HG02938 (cell line): ENCODE results near the gene CIART.
"Not testable (repeated sequence)": the region's sequence is repeated elsewhere in the genome, so short reads cannot be mapped to it uniquely, and the experiment has no call there.

Experiments
- ATAC-seq: cut with Tn5 transposase; IDR thresholded peaks from one replicate; pipeline ENCODE4 v1.9.1; 2021; ENCODE audit warnings: mild to moderate bottlenecking, moderate library complexity; ENCODE audit not compliant: unreplicated experiment

CIART gene, protein sequence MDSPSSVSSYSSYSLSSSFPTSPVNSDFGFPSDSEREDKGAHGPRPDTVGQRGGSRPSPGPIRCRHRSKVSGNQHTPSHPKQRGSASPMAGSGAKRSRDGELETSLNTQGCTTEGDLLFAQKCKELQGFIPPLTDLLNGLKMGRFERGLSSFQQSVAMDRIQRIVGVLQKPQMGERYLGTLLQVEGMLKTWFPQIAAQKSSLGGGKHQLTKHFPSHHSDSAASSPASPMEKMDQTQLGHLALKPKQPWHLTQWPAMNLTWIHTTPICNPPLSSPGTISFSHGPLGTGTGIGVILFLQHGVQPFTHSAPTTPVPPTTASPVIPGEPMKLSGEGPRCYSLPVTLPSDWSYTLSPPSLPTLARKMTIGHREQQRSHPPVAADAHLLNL

DNA sequence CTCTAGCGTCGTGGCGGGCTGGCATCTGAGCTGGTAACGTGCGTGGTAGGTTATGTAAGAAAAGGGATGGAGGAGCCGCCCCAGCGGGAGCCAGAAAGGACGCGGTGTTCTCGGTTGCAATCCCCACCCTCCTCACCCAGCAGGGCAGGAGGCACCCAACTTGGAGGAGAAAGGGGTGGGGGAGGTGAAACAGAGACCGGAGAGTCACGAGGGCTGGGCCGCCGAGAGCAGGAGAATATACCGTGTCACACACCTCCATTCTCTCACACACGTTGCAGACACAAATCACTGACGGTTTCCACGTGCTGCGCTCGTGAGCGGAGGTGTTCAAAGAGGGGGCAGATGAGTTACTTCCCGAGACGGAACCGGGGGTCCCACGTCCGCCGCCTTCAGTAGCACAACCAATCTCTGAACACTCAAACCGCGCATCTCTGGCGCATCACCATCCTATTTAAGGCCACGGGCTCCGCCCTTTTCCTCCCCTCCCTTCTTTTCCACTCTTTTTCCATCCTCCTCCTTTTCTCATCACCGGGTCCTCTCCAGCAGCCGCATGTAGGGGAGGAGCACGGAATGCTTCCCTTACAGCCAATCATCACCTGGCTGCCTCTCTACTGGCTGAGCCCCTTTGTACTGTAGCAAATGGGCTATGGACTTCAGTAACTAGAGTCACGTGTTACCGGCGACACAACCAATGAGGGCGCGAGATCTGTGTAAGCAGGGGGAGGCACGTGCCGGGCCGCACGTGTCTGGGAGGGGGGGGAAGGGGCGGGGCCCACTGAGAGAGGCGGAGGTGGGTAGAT, at the start of gene CIART:
Gene CIART (plus strand): TSS at position 797 of the 800 bp plus-strand sequence. CDS start 714 bp downstream, outside the sequence.
- ATAC-seq, result peak; percentile 71

DNA sequence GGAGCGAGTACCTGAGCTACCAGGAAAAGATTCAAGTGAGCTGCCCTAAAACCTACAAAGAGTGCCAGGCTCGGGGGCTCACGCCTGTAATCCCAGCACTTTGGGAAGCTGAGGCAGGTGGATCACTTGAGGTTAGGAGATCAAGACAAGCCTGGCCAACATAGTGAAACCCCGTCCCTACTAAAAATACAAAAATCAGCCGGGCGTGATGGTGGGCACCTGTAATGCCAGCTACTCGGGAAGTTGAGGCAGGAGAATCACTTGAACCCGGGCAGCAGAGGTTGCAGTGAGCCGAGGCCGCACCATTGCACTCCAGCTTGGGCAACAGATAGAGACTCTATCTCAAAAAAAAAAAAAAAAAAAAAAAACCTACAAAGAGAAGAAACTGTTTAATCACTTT, 49.4 kb upstream of the CIART start:
- not testable (repeated sequence) for ATAC-seq

DNA sequence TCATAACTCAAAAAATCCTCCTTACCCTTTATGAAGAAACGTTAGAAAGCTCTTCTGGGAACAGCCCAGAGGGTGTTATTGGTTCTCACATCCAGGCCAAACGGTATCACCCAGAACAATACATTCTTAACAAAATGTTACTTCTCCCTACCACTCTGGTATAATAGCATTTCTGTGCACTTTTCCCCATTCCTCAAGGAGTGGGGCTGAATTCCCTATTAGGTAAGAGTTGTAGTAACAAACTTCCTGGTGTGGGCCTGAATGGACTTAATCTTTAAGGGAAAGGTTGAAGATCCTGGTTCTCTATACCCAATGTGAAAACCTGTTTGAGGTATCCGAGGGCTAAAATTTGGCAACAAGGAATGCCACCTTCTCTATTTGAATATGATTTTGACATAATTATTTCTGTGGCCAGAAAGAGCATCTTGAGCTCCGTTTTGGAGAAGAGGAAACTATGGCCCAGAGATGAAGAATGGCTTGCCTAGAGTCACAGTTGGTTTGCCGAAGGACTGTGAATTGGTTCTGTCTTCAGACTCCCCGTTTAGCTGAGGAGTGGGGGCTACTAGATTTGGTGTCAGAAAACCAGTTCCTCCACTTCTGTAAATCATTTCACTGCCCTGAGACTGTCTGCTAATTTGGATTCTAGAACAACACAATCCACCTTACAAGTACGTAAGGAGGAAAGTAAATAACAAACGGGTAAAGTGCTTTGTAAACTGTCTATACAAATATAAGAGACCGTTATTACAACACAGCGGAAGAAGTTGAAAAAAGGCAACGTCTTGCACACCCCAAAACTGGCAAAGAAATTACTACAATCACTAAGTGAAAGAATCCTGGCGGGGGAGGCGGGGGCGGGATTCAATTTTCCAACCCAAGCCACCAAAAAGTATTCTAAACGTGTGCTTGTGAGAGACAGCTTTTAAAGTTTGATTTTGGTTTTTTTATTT, 48.7 kb upstream of the CIART start:
- no peak for ATAC-seq

DNA sequence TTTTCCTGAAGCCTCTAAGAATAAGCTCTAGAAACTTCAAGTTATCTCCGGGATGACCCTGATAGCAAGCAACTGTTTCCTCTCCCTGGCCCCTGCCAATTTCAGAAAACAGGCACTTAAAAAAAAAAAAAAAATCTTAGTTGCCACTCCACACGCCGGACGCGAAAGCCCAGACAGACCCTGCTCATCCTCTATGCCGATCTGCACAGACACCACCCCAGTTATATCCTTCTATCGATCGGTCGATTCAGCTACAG, 48.1 kb upstream of the CIART start:
- ATAC-seq, result no peak

DNA sequence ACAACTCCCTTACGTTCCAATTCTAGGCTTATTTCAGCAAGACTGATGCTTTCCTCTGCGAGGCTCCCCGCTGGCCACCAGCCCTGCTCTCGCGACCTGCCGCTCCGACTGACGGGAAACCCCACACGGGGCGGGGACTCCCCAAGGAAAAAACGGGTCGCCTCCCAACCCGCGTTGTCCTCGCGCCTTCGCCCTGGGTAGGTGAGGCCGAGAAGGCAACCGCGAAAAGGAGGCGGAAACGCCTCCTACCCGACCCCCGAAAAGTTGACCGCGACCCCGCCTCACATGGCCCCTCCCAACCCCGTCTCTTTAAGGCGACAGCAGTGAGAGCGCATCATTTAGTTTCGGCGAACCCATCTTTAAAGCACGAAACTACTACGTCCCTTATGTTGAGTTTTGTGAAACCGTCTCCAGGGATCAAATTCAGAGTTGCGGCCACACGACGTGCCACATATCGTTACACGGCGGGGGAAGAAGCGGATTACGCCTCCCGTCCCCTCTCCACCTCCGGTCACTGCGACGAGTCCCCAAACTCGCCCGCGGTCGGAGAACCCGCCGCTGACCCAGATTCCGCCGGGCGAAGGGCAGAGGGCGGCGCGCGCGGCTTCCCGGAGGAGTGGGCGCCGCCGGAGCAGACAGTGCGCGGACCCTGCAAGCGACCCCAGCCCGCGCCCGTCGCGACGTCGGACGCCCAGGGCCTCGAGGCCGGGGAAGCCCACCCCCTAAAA, 47.6 kb upstream of the CIART start:
- peak; percentile 44 for ATAC-seq

DNA sequence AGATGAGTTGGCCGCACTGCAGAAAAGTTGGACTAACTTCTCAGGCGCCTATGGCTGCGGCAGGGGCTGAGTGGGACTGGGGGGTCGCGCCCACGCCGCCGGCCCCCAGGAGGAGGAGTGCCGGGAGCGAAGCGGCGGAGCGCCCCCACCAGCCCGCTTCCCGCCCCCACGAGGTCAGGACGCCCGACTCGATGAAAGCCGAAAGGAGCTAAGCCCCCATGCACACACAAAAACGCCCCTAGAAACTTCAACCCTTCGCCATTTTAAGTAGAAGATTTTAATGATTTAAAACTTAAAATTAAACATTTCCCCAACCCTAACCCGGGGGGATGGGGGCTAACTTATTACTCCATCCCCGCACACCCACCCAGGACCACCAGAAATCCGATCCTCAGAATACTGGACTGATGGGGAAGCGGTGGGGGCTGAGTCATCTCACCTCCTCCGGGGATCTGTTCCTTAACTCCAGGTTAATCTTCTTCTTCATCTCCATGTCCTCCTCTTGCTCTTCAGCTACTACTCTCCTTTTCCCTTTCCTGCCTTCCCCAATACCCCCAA, 47.0 kb upstream of the CIART start:
- ATAC-seq, result no peak

DNA sequence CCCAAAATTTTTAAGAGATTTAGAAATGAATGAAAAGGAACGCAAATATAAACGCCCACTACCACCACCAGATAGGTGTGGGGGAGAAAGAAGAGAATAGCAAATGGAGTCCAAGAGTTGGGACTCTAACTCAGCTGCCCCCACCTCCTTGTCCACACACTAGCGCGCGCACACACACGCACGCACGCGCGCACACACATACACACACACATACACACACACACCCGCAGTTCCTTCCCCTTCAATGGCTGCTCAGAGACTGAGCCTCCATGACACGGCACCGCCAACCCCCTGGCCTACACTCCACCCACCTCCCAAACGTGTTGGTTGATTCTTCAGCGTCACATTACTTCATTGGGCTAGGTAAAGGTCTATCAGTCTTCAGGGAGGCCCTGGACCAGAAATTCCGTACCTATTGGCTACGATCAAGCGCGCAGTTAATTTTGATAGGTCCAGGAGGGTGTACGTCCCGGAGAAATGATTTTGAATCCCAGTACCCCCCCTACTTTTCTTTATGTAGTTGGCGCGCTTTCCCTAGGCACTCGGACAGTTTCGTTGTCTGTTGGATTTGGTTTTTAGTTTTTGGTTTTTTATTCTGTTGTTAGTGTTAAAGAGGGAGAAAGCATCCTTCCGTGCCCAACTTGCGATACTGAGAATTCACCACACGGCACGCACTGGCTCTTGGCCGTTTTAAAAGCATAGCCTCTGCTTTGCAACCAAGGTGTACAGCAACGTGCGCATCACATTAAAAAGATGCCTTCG, 46.3 kb upstream of the CIART start, which contains the start of gene ANP32E:
Gene ANP32E (minus strand): TSS at position 261 of the 762 bp plus-strand sequence. CDS start 326 bp downstream, outside the sequence.
- peak; percentile 86 for ATAC-seq

DNA sequence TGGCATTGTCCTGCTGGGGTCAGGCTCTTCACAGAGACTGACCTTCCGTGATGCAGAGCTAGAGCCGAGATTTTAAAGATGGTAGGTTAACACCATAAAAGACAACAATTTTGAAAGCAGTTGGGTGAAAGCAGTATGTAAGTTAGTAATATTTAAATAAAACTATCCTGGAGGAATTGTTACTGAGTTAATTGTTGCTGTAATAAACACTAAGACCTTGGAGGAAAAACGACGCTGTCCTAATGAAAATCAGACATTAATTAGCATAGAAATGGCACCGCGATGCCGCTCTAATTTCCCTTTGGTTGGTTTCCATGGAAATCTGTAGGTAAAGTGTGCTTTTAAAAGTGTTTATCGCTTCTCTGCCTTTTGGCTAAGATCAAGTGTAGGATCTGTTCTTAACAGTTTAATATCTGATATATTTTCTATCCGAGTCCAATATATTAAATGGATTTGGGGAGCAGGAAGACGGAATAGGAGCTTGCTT, 45.7 kb upstream of the CIART start:
- no peak for ATAC-seq

DNA sequence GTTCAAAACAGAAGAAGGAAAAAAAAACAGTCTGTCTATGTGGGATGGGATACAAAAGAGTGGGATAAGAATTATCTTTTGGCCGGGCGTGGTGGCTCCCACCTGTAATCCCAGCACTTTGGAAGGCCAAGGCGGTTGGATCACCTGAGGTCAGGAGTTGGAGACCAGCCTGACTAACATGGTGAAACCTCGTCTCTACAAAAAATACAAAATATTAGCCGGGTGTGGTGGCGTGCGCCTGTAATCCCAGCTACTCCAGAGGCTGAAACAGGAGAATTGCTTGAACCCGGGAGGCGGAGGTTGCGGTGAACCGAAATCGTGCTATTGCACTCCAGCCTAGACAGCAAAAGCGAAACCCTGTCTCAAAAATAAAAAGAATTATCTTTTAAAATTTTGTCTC, 45.2 kb upstream of the CIART start:
- not testable (repeated sequence) for ATAC-seq

DNA sequence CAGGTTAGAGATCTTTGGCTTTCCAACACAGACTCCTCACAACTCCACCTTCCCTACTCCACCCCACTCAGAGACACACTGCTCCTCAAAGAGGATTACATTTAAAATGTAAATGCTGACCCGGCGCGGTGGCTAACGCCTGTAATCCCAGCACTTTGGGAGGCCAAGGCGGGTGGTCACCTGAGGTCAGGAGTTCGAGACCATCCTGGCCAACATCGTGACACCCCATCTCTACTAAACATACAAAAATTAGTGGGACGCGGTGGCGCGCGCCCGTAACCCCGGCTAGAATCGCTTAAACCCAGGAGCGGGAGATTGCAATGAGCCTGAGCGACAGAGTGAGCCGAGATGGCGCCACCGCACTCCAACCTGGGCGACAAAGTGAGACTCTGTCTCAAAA, 44.6 kb upstream of the CIART start:
- ATAC-seq, result no peak

DNA sequence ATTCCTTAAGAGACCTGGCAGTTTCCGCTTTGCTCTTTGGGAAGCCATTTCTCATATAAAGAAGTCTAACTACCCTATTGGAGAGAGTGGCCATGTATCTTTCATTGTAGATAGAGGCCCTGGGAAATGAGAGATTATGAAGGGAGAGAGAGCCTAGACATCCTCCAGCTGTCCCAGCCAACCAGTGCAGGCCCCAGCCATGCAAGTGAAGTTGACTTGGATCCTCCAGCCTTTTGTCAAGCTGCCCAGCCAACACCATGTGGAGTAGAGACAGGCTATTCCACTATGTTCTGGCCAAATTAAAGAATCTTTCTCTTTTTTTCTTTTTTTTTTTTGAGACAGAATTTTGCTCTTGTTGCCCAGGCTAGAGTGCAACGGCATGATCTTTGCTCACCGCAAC, 39.4 kb upstream of the CIART start:
- ATAC-seq, result no peak

DNA sequence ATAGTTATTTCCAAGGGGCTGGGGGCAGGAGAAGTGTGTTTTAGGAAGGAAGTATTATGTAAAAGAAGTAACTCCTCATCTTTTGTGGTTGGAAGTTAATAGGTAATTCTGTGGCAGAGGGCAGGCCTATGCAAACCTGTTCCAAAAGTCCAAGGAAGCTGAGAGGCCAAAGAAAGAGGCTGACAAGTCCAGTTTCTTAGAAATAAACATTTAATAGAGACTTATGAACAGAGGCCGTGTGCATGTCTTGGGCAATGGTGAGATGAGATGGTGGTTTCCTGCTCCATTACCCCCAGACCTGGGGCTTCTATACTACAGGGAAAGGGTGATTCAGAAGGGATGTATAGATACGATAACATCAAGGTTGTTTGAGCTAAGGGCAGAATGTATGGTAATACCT, 32.4 kb upstream of the CIART start:
- no peak for ATAC-seq

DNA sequence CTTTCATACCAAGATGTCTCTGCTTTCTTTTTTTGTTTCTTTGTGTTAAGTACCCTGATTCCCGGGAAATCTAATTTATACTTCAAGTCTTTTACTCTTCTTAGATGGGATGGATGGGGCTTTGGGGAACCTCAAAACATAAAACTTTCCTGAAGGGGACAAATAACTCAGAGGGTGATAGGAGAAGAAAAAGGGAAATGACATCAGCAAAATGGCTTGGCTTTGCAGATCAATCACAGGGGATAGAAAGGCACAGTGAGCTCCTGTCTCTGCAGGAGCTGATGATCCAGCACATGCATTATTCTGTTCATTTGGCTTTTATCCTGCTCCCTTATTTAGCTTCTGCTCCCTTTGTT, 26.2 kb upstream of the CIART start:
- no peak for ATAC-seq

DNA sequence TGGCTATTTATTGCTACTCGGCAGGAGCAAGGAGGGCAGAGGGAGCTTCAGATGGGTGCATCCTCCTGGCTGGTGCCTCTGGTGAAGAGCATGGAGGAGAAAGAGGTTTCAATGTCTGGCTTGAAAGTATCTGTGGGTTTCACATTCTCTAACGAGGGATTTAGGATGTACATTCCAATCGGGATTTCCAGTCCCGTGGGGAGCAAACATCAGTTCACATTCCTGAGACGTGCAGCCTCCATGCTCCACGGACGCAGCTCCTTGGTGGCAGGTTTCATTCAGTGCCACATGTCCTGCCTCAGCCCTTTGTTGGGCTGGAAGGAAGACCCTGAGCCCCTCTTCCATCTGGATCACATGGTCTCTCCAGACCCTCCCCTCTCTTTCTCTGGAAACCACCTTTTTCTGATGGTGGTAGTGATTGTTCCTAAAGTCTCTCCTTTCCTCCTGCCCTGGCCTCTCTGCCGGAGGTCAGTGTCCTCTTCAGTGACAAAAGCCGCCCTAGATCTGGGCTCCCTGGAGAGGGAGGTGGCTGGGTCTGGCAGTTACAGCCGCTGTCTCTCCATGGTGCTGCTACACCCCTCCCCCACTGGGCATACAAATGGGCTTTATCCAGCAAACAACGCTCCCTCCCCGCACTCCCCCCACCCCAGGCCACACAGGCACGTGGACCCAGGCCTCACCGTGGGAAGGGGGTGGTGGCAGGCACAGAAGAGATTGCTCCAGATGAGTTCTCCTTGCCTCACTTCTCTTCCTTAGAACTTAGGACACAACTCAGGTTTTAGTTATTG, 25.6 kb upstream of the CIART start:
- no peak for ATAC-seq

DNA sequence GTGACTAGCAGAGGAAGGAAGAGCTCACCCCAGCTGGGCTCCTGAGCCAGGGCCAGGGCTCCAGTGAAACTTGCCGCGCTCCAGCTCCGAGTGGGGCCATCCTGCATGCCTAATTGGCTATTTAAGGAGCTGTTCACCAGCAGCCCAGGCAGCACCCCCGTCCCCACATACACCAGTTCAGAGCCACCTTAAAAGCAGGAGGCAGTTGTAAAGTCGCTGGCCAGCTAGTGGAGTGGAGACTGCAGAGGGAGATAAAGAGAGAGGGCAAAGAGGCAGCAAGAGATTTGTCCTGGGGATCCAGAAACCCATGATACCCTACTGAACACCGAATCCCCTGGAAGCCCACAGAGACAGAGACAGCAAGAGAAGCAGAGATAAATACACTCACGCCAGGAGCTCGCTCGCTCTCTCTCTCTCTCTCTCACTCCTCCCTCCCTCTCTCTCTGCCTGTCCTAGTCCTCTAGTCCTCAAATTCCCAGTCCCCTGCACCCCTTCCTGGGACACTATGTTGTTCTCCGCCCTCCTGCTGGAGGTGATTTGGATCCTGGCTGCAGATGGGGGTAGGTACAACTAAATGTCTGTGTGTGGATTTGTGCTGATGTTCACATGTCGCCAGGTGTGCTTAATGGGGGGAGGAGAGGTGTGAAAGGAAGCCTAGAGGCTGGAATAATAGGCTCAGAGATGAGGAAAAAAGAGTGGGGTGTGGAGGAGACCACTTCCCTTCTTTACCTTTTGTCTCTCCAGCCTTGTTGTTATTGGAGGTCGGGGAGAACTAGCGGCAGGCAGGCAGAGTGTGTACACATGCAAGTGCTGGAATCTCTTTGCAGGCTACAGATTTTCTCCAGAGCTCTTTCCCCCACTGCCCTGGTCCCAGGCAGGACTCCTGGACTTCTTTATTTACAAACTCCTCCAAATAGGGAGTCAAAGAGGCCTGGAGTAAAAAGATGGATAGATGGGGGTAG, 24.4 kb upstream of the CIART start, which contains the start of gene CA14:
Gene CA14 (plus strand): TSS at position 151 of the 962 bp plus-strand sequence. CDS start 355 bp downstream, at position 506.
- ATAC-seq, result no peak

DNA sequence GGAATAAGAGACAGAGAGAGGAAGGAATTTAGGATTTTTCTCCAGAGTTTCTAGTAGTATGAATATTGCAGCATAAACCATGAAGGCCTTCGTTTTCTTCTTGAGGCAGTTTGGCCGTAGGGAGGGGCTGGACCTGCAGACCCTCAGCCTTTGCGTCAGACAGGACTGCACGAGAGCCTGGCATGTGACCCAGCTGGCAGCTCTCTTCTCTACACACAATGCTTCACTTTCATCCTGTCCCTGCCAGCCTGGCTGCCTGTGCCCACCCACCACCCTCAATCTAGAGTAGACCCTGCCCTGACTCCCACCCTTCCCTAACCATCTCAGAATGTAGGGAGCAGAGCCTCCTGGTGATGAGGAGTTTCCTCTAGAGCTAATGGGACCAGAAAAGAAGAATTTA, 23.1 kb upstream of the CIART start:
- ATAC-seq, result no peak
